H1 (cell line): ENCODE data around the gene SLC25A5. TPM values are rescaled to one million over a fixed set of nuclear protein-coding genes. Genes with fewer than 3 reads are reported as not detected.

ENCODE experiments used
- CTCF ChIA-PET: fragments of 300-600 bp; sonication (Branson Sonifier 250); formaldehyde crosslinking; loops from one replicate; lab custom pipeline; 2021; ENCODE audit not compliant: partially characterized antibody; lab: Charles Lee
- POLR2A ChIA-PET: fragments of 300-600 bp; sonication (Branson Sonifier 250); formaldehyde crosslinking; loops from one replicate; lab custom pipeline; 2021; ENCODE audit warnings: inconsistent platforms; ENCODE audit not compliant: partially characterized antibody; lab: Charles Lee
- DNase-seq, 2 experiments: peaks; one replicate each; pipeline versions ENCODE4 v3.0.0 to v3.0.0-alpha.2; 2010 to 2022; ENCODE audit warnings: low spot score in 2 of 2, low read depth in 1 of 2, mixed read lengths in 1 of 2
- FAIRE-seq: peaks from 2 replicates; lab custom pipeline; 2011; peaks lifted over from hg19 to GRCh38; lab: Jason Lieb, UNC
- H2AFZ ChIP-seq: 2 replicates; pipeline ENCODE4 v1.8.1; 2012; ENCODE audit warnings: low read length, inconsistent platforms
- H2AK5ac ChIP-seq: 2 replicates; pipeline ENCODE4 v1.6.1; 2013; ENCODE audit warnings: low read depth, low read length
- H2BK120ac ChIP-seq: replicated peaks from 2 replicates; pipeline ENCODE3; 2013; ENCODE audit warnings: low read depth, low read length, inconsistent platforms
- H2BK12ac ChIP-seq: 2 replicates; pipeline ENCODE4 v1.6.1; 2013; ENCODE audit warnings: low read depth, low read length
- H2BK15ac ChIP-seq: 2 replicates; pipeline ENCODE4 v1.6.1; 2013; ENCODE audit warnings: low read length
- H2BK20ac ChIP-seq: 2 replicates; pipeline ENCODE4 v1.6.1; 2013; ENCODE audit warnings: low read length
- H2BK5ac ChIP-seq: 2 replicates; pipeline ENCODE4 v1.6.1; 2013; ENCODE audit warnings: low read depth, low read length
- H3K14ac ChIP-seq: 2 replicates; pipeline ENCODE4 v1.6.1; 2013; ENCODE audit warnings: inconsistent platforms; ENCODE audit not compliant: insufficient read length
- H3K18ac ChIP-seq: 2 replicates; pipeline ENCODE4 v1.6.1; 2013; ENCODE audit warnings: low read length; ENCODE audit errors: extremely low read depth
- H3K23ac ChIP-seq: 2 replicates; pipeline ENCODE4 v1.6.1; 2013; ENCODE audit warnings: inconsistent platforms; ENCODE audit not compliant: insufficient read length
- H3K23me2 ChIP-seq: 2 replicates; pipeline ENCODE4 v1.6.1; 2013; ENCODE audit warnings: low read depth, low read length
- H3K27ac ChIP-seq: 2 replicates; pipeline ENCODE4 v1.6.1; 2011; ENCODE audit warnings: low read depth, low read length, inconsistent platforms
- H3K27me3 ChIP-seq, 4 experiments: replicated peaks in 1 of 4; 1 replicate in 1 of 4; 2 replicates in 3 of 4; pipeline versions ENCODE4 v1.6.1 to v1.8.1; 2011 to 2013; ENCODE audit warnings: low read length in 3 of 4, mild to moderate bottlenecking in 3 of 4, inconsistent platforms in 2 of 4, mixed read lengths in 2 of 4, moderate library complexity in 1 of 4; ENCODE audit not compliant: control insufficient read depth in 3 of 4, insufficient read depth in 3 of 4; ENCODE audit errors: extremely low read depth in 1 of 4
- H3K36me3 ChIP-seq, 4 experiments: 2 replicates each; pipeline versions ENCODE4 v1.6.1 to v1.8.1; 2011 to 2013; ENCODE audit warnings: mild to moderate bottlenecking in 4 of 4, low read length in 3 of 4, moderate library complexity in 2 of 4, control low read depth in 1 of 4, inconsistent platforms in 1 of 4; ENCODE audit not compliant: insufficient read depth in 4 of 4, control insufficient read depth in 2 of 4
- H3K4ac ChIP-seq: replicated peaks from 2 replicates; pipeline ENCODE3; 2013; ENCODE audit warnings: low read length, low read depth, mixed read lengths, inconsistent platforms; ENCODE audit not compliant: insufficient read length
- H3K4me1 ChIP-seq, 4 experiments: replicated peaks in 1 of 4; 1 replicate in 1 of 4; 2 replicates in 3 of 4; pipeline versions ENCODE4 v1.6.1 to v1.8.1; 2011 to 2013; ENCODE audit warnings: low read length in 3 of 4, inconsistent platforms in 2 of 4, mixed read lengths in 1 of 4; ENCODE audit not compliant: insufficient read depth in 4 of 4, control insufficient read depth in 3 of 4
- H3K4me2 ChIP-seq, 2 experiments: 2 replicates each; pipeline versions ENCODE4 v1.6.1 to v1.8.1; 2011 to 2013; ENCODE audit warnings: low read depth in 2 of 2, low read length in 2 of 2, control low read depth in 1 of 2, inconsistent platforms in 1 of 2, mild to moderate bottlenecking in 1 of 2; ENCODE audit not compliant: insufficient read depth in 1 of 2
- H3K4me3 ChIP-seq, 4 experiments: fragments of 200-600, 300-600 bp in 1 of 4; sonication (generic), shearing (Covaris generic), sonication (Bioruptor Twin) in 1 of 4; 2 replicates each; pipeline versions ENCODE4 v1.5.1 to v1.8.1; 2011 to 2016; ENCODE audit warnings: low read length in 4 of 4, low read depth in 3 of 4, control low read depth in 2 of 4, inconsistent platforms in 2 of 4, mild to moderate bottlenecking in 2 of 4, mixed read lengths in 1 of 4, moderate library complexity in 1 of 4; ENCODE audit not compliant: insufficient read depth in 2 of 4; ENCODE audit errors: extremely low read depth in 1 of 4
- H3K56ac ChIP-seq: replicated peaks from 2 replicates; pipeline ENCODE3; 2013; ENCODE audit warnings: low read depth, mild to moderate bottlenecking, mixed read lengths, low read length, inconsistent platforms; ENCODE audit not compliant: insufficient read length
- H3K79me1 ChIP-seq: 2 replicates; pipeline ENCODE4 v1.6.1; 2013; ENCODE audit warnings: low read depth, low read length, control low read depth
- H3K79me2 ChIP-seq, 2 experiments: 2 replicates each; pipeline versions ENCODE4 v1.6.1 to v1.8.1; 2012 to 2013; ENCODE audit warnings: low read length in 2 of 2, mild to moderate bottlenecking in 2 of 2, inconsistent platforms in 1 of 2; ENCODE audit not compliant: insufficient read depth in 2 of 2, control insufficient read depth in 1 of 2
- H3K9ac ChIP-seq, 4 experiments: replicated peaks in 1 of 4; 1 replicate in 1 of 4; 2 replicates in 3 of 4; pipeline versions ENCODE4 v1.6.1 to v1.8.1; 2011 to 2013; ENCODE audit warnings: low read depth in 3 of 4, low read length in 3 of 4, control low read depth in 2 of 4, mild to moderate bottlenecking in 2 of 4, moderate library complexity in 2 of 4, inconsistent platforms in 1 of 4; ENCODE audit errors: extremely low read depth in 1 of 4
- H3K9me3 ChIP-seq, 2 experiments: 2 replicates each; pipeline versions ENCODE4 v1.6.1 to v1.8.1; 2012 to 2013; ENCODE audit warnings: mild to moderate bottlenecking in 2 of 2, moderate library complexity in 2 of 2, control low read depth in 1 of 2, inconsistent platforms in 1 of 2, low read depth in 1 of 2, low read length in 1 of 2, mixed read lengths in 1 of 2; ENCODE audit not compliant: insufficient read depth in 2 of 2
- H4K20me1 ChIP-seq, 2 experiments: replicated peaks in 1 of 2; 2 replicates each; pipeline versions ENCODE3 to v1.8.1; 2011 to 2013; ENCODE audit warnings: inconsistent platforms in 2 of 2, low read length in 2 of 2, mild to moderate bottlenecking in 1 of 2; ENCODE audit not compliant: insufficient read depth in 2 of 2, control insufficient read depth in 1 of 2
- H4K5ac ChIP-seq: 2 replicates; pipeline ENCODE4 v1.6.1; 2013; ENCODE audit warnings: low read length, low read depth, mixed read lengths, inconsistent platforms; ENCODE audit not compliant: insufficient read length
- H4K8ac ChIP-seq: 2 replicates; pipeline ENCODE4 v1.8.0; 2013; ENCODE audit warnings: mild to moderate bottlenecking, moderate library complexity, low read length, inconsistent platforms; ENCODE audit not compliant: insufficient read depth; ENCODE audit errors: extremely low read depth
- H4K91ac ChIP-seq: replicated peaks from 2 replicates; pipeline ENCODE3; 2013; ENCODE audit warnings: low read length, mixed read lengths, inconsistent platforms; ENCODE audit not compliant: insufficient read length
- ASH2L ChIP-seq: fragments of 200-600, 300-600 bp; sonication (generic); IDR thresholded peaks from one replicate; pipeline ENCODE4 v1.7.1; 2017; ENCODE audit warnings: low read length
- ATF3 ChIP-seq: IDR thresholded peaks from 2 replicates; pipeline ENCODE4 v1.6.1; 2011; ENCODE audit warnings: low read depth, mild to moderate bottlenecking, low read length; ENCODE audit not compliant: insufficient read depth
- BRCA1 ChIP-seq: IDR thresholded peaks from 2 replicates; pipeline ENCODE4 v1.6.1; 2012; ENCODE audit warnings: low read depth, low read length, improper control_type of control experiment
- FOSL1 ChIP-seq: IDR thresholded peaks from 2 replicates; pipeline ENCODE4 v1.6.1; 2011; ENCODE audit warnings: mild to moderate bottlenecking, low read depth, low read length, moderate library complexity; ENCODE audit not compliant: insufficient read depth
- HDAC2 ChIP-seq, 2 experiments: fragments of 300-600 bp in 1 of 2; sonication (generic) in 1 of 2; IDR thresholded peaks; 2 replicates each; pipeline ENCODE4 v1.6.1; 2011 to 2012; ENCODE audit warnings: low read depth in 2 of 2, low read length in 2 of 2, mild to moderate bottlenecking in 2 of 2, moderate library complexity in 2 of 2, borderline replicate concordance in 1 of 2, inconsistent platforms in 1 of 2
- JUN ChIP-seq: IDR thresholded peaks from 2 replicates; pipeline ENCODE4 v1.6.1; 2011; ENCODE audit warnings: low read depth, mild to moderate bottlenecking, improper control_type of control experiment, low read length
- KDM4A ChIP-seq: IDR thresholded peaks from one replicate; pipeline ENCODE4 v1.7.1; 2012; ENCODE audit warnings: low read depth, mild to moderate bottlenecking, moderate library complexity, low read length, inconsistent platforms; ENCODE audit not compliant: severe bottlenecking
- MAFK ChIP-seq: IDR thresholded peaks from 2 replicates; pipeline ENCODE4 v1.6.1; 2012; ENCODE audit warnings: low read depth, mild to moderate bottlenecking, improper control_type of control experiment, low read length
- RBBP5 ChIP-seq: IDR thresholded peaks from 2 replicates; pipeline ENCODE4 v1.7.1; 2012; ENCODE audit warnings: low read depth, mild to moderate bottlenecking, inconsistent platforms, low read length, moderate library complexity, borderline replicate concordance
- RXRA ChIP-seq: IDR thresholded peaks from 2 replicates; pipeline ENCODE4 v1.6.1; 2011; ENCODE audit warnings: low read depth, mild to moderate bottlenecking, low read length, moderate library complexity; ENCODE audit not compliant: insufficient read depth
- SIX5 ChIP-seq: IDR thresholded peaks from 2 replicates; pipeline ENCODE4 v1.6.1; 2011; ENCODE audit warnings: mild to moderate bottlenecking, low read depth, low read length
- TEAD4 ChIP-seq: IDR thresholded peaks from 2 replicates; pipeline ENCODE4 v1.6.1; 2012; ENCODE audit warnings: low read depth, low read length, inconsistent platforms, mixed read lengths
- YY1 ChIP-seq: IDR thresholded peaks from 2 replicates; pipeline ENCODE4 v1.6.1; 2011; ENCODE audit warnings: low read depth, mild to moderate bottlenecking, low read length
- ZNF274 ChIP-seq: IDR thresholded peaks from 2 replicates; pipeline ENCODE4 v1.7.0; 2012; ENCODE audit warnings: low read length, borderline replicate concordance; ENCODE audit errors: extremely low read depth
- WGBS, 2 experiments: shearing (Covaris generic) in 1 of 2; methylation state at CpG; one replicate each; pipeline versions ENCODE4 v1.1.6 to v1.1.7; 2013 to 2015; ENCODE audit warnings: low lambda C conversion rate in 2 of 2, mixed read lengths in 2 of 2, inconsistent platforms in 1 of 2, low coverage in 1 of 2, missing lambda C conversion rate in 1 of 2; ENCODE audit not compliant: insufficient replicate concordance in 2 of 2, insufficient coverage in 1 of 2, insufficient read length in 1 of 2; ENCODE audit errors: extremely low coverage in 1 of 2, missing lambda C conversion rate in 1 of 2; 5-methylcytosine and 5-hydroxymethylcytosine counted together
- polyA plus RNA-seq, 7 experiments: library from polyadenylated mRNA; depleted of rRNA in 3 of 7; stranded (reverse) in 5 of 7; unstranded in 2 of 7; fragments of >200 nt in 5 of 7; fragments of 200-250 nt in 2 of 7; gene quantifications; 1 replicate in 5 of 7; 2 replicates in 1 of 7; 4 replicates in 1 of 7; pipeline versions ENCODE4 v1.2.1 to v1.2.3, GENCODE V29; 2011 to 2013; ENCODE audit warnings: missing spikeins in 2 of 7, mixed read lengths in 2 of 7
- total RNA-seq: library from RNA; stranded (reverse); fragmentation: NEBNext Ultra II Directional; extraction: Animal tissue kit (Norgen Biotek cat#: 25700); gene quantifications from 2 replicates; pipeline ENCODE4 v1.2.1, GENCODE V29; 2021

SLC25A5 gene
- total and polyA plus RNA-seq, 2 of the 8 experiments (the other 6 are each of a cell fraction or from before 2014, with no cell fraction given) = 512 to 727 TPM

DNA sequence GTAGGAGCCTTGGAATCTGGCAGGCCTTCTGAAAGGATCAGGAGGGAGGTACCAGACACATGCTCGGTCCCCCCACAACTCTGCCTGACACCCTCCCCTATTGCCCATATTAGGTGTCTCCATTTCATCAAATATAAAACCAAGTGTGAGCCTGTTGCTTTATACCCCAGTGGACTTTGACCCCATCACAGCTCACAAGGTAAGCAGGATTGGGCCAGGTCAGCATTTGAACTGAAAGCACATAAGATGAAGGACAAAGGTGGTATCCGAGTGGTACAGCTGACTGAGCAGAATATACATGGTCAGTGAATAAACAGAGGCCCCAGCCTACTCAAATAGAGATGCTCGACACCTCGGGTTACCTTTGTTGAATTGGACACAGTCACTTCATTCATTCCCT is 49.1 kb upstream of the SLC25A5 start:
- no peak overlapping the region for H3K23ac ChIP-seq
- H2BK5ac ChIP-seq = no peak overlapping the region
- H3K4me1 ChIP-seq = no peaks in the 10 kb centered on the region; a peak in 2 of 7 replicates
- no peaks in the 10 kb centered on the region for H3K9me3 ChIP-seq
- no peaks in the 10 kb centered on the region; the same call in 1 of the 2 replicates for H3K79me1 ChIP-seq
- no peak overlapping the region for H4K91ac ChIP-seq
- H4K5ac ChIP-seq = no peak overlapping the region
- H3K27me3 ChIP-seq = no peaks in the 10 kb centered on the region
- no peak overlapping the region for H3K56ac ChIP-seq
- no peak overlapping the region for H3K27ac ChIP-seq
- no peak overlapping the region for H3K14ac ChIP-seq
- H2BK15ac ChIP-seq = no peak overlapping the region
- POLR2A ChIA-PET = no interaction called here
- H3K18ac ChIP-seq = no peak overlapping the region
- no peak overlapping the region for H3K4me3 ChIP-seq
- no peak for DNase-seq
- no peak overlapping the region for H2AFZ ChIP-seq
- 100% methylated on average over 4 of the region's 4 CpGs; no CpG with 5 or more reads in 1 of the 2 experiments for WGBS, 2 experiments
- H2AK5ac ChIP-seq = no peak overlapping the region
- no peak overlapping the region for H3K9ac ChIP-seq
- H3K4ac ChIP-seq = no peak overlapping the region
- H3K36me3 ChIP-seq = no peaks in the 10 kb centered on the region; a peak in 1 of 8 replicates
- no peak overlapping the region for H2BK12ac ChIP-seq
- H2BK20ac ChIP-seq = no peak overlapping the region
- H3K4me2 ChIP-seq = no peak overlapping the region
- CTCF ChIA-PET = interaction anchor here (0.9 to 2.0 kb wide), 4 partner anchors 11 to 93 kb away, joined by 3 to 6 read pairs (median 4); no protein-coding TSS in a partner anchor
- H2BK120ac ChIP-seq = no peak overlapping the region
- H3K79me2 ChIP-seq = no peaks in the 10 kb centered on the region
- no peak for FAIRE-seq
- H4K20me1 ChIP-seq = no peaks in the 10 kb centered on the region
- no peaks in the 10 kb centered on the region for H3K23me2 ChIP-seq
- no peak overlapping the region for H4K8ac ChIP-seq
- TF ChIP-seq KDM4A (no peak), BRCA1 (no peak), JUN (no peak), TEAD4 (no peak), SIX5 (no peak), ATF3 (no peak), RBBP5 (no peak), FOSL1 (no peak), ASH2L (no peak), ZNF274 (no peak), RXRA (no peak), MAFK (no peak), YY1 (no peak), HDAC2 (IDR thresholded peaks at IDR 0.05; ENCODE audit: borderline replicate concordance in 1 of 2, low read depth in 2 of 2, low read length in 2 of 2) (no peak)
